ENCODE data around the gene TMEM234. TPM values are rescaled to one million over a fixed set of nuclear protein-coding genes. Genes with fewer than 3 reads are reported as not detected.

TMEM234 gene
- total and polyA plus RNA-seq, 2 of the 13 experiments (the other 11 are each of a cell fraction or from before 2014, with no cell fraction given) = 6.1 to 9.0 TPM

DNA sequence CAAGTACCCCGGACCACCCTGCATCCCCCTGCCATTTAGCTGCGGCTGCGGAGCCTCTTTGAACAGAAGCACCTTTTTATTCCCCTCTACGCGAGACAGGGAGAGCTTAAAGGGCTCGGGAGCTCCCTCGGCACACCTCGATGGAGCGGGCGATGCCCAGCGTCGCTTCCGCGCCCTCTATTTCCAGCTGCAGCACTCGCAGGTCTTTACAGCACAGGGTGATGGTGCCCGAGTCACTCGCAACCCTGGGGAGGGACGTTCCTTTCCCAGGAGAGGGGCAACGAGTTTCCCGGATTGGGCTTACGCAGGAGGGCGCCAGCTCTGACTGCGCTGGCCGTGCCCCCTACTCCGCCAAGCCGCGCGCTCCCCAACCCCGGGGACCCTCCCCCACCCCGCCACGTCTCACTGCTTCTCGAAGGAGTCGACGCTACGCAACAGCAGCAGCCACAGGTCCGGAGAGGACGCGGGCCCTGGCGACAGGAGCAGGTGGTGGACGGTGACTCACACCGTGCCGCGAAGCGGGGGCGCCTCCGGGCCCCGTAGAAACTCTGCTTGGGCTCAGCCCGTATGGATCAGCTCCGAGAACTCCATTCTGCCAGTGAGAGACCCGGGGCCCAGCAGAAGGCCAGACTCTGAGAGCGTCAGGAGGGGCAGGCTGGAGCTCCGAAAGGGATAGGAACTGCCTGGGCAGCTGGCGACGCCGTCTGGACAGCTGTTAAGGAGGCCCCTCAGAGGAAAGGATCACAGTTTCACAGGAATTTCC lies 19.0 kb upstream of the TMEM234 start (continued):
- no peak; the same call in 1 of the 2 replicates for TF ChIP-seq ZNF331 (CRISPR knock-in tag; IDR thresholded peaks at IDR 0.05)
- TF ChIP-seq, protein P1, sequence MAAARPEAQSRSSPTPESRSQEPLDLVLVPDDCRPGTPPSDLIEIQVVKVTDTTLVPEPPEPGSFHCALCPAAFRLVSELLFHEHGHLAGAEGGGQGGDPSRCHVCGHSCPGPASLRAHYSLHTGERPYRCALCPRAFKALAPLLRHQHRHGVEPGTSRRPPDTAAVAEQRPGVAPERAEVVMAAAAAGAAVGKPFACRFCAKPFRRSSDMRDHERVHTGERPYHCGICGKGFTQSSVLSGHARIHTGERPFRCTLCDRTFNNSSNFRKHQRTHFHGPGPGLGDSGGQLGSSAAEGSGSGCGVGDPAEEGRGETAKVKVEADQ (CRISPR knock-in tag; IDR thresholded peaks at IDR 0.05; ENCODE audit: borderline replicate concordance) = no peak
- TF ChIP-seq LBX2 (CRISPR knock-in tag; IDR thresholded peaks at IDR 0.05; ENCODE audit: borderline replicate concordance) = no peak
- no peak for TF ChIP-seq ZNF513 (CRISPR knock-in tag; conservative IDR thresholded peaks at IDR 0.05)
- 0 out of 2 replicates have a peak, but pooled peaks have one; percentile 50 for TF ChIP-seq SALL2 (CRISPR knock-in tag; IDR thresholded peaks at IDR 0.05)
- TF ChIP-seq, protein P2, sequence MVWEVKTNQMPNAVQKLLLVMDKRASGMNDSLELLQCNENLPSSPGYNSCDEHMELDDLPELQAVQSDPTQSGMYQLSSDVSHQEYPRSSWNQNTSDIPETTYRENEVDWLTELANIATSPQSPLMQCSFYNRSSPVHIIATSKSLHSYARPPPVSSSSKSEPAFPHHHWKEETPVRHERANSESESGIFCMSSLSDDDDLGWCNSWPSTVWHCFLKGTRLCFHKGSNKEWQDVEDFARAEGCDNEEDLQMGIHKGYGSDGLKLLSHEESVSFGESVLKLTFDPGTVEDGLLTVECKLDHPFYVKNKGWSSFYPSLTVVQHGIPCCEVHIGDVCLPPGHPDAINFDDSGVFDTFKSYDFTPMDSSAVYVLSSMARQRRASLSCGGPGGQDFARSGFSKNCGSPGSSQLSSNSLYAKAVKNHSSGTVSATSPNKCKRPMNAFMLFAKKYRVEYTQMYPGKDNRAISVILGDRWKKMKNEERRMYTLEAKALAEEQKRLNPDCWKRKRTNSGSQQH (CRISPR knock-in tag; IDR thresholded peaks at IDR 0.05; ENCODE audit: low read depth) = no peak
- TF ChIP-seq ZNF121 (CRISPR knock-in tag; IDR thresholded peaks at IDR 0.05) = no peak
- peak; percentile 71 for TF ChIP-seq HNRNPLL (IDR thresholded peaks at IDR 0.05; ENCODE audit: low read depth, low read length, poor library complexity, severe bottlenecking)
- peak; percentile 47 for TF ChIP-seq ASH2L (IDR thresholded peaks at IDR 0.05; ENCODE audit: insufficient read length, low read depth, low read length)
- TF ChIP-seq ZNF678 (CRISPR knock-in tag; IDR thresholded peaks at IDR 0.05) = no peak
- 0 out of 2 replicates have a peak, but pooled peaks have one; percentile 42 for TF ChIP-seq ZNF251 (CRISPR knock-in tag; IDR thresholded peaks at IDR 0.05)
- TF ChIP-seq ZFP90 (CRISPR knock-in tag; IDR thresholded peaks at IDR 0.05; ENCODE audit: borderline replicate concordance) = no peak
- peak; percentile 51 for TF ChIP-seq ZNF501 (CRISPR knock-in tag; IDR thresholded peaks at IDR 0.05)
- no peak for TF ChIP-seq E2F2 (CRISPR knock-in tag; IDR thresholded peaks at IDR 0.05; ENCODE audit: borderline replicate concordance)
- no peak for TF ChIP-seq ZNF430 (CRISPR knock-in tag; IDR thresholded peaks at IDR 0.05)
- no peak for TF ChIP-seq CSRNP1 (CRISPR knock-in tag; IDR thresholded peaks at IDR 0.05)
- no peak for TF ChIP-seq TCF7 (IDR thresholded peaks at IDR 0.05; ENCODE audit: low read depth)
- TF ChIP-seq ZNF383 (CRISPR knock-in tag; IDR thresholded peaks at IDR 0.05; ENCODE audit: borderline replicate concordance) = no peak
- TF ChIP-seq RXRB (CRISPR knock-in tag; IDR thresholded peaks at IDR 0.05; ENCODE audit: borderline replicate concordance) = no peak; the same call in 1 of the 2 replicates
